Esophagus squamous epithelium (tissue), 5 donors: ENCODE results near the gene SKI. TPM values are rescaled to one million over a fixed set of nuclear protein-coding genes. Genes with fewer than 3 reads are reported as not detected.

ENCODE experiments used
- DNase-seq: peaks from one replicate; lab custom pipeline; 2025; lab: John Stamatoyannopoulos, UW
- H3K27ac ChIP-seq, 4 donors: fragments of 200-600 bp; sonication (generic); one replicate each; pipeline ENCODE4 v1.5.1; 2016 to 2019; ENCODE audit warnings: mild to moderate bottlenecking in 1 of 4
- H3K27me3 ChIP-seq, 4 donors: fragments of 200-600 bp; sonication (generic); 1 replicate in 3 of 4; 2 replicates in 1 of 4; pipeline versions ENCODE4 v1.5.1 to v1.6.0; 2017 to 2021; ENCODE audit warnings: antibody characterized with exemption in 1 of 4
- H3K36me3 ChIP-seq, 3 donors: fragments of 200-600 bp; sonication (generic); one replicate each; pipeline ENCODE4 v1.5.1; 2016 to 2019
- H3K4me1 ChIP-seq, 3 donors: fragments of 200-600 bp; sonication (generic); one replicate each; pipeline ENCODE4 v1.5.1; 2017 to 2019
- H3K4me3 ChIP-seq, 4 donors: fragments of 200-600 bp; sonication (generic); 1 replicate in 3 of 4; 2 replicates in 1 of 4; pipeline ENCODE4 v1.5.1; 2016 to 2019; ENCODE audit warnings: mild to moderate bottlenecking in 2 of 4, moderate library complexity in 1 of 4
- H3K9me3 ChIP-seq, 3 donors: fragments of 200-600 bp; sonication (generic); one replicate each; pipeline ENCODE4 v1.5.1; 2016 to 2019
- CTCF ChIP-seq, 6 experiments: fragments of 450-650 bp in 4 of 6; fragments of 200-600 bp in 2 of 6; sonication (generic) in 2 of 6; IDR thresholded peaks; one replicate each; pipeline ENCODE4 v1.5.1; 2016 to 2019; ENCODE audit warnings: antibody characterized with exemption in 6 of 6, mild to moderate bottlenecking in 4 of 6, moderate library complexity in 4 of 6
- POLR2A ChIP-seq, 4 donors: fragments of 450-650 bp; IDR thresholded peaks; one replicate each; pipeline ENCODE4 v1.6.1; 2017; ENCODE audit warnings: antibody characterized with exemption in 4 of 4, mild to moderate bottlenecking in 4 of 4, moderate library complexity in 3 of 4
- WGBS, 2 donors: methylation state at CpG; one replicate each; pipeline ENCODE4 v1.1.5; 2018; 5-methylcytosine and 5-hydroxymethylcytosine counted together
- intact Hi-C: fragments of 100-400 bp; cut with DNase I; formaldehyde crosslinking; loops from one replicate; pipeline ENCODE4 v1.15.0; 2022
- total RNA-seq, 4 donors: library from RNA; depleted of rRNA; stranded (reverse); fragments of >200 nt; gene quantifications; one replicate each; pipeline ENCODE4 v1.1.0, GENCODE V29; 2016
- donor health status: DM: yes; HTN: yes; CAD: no.

Gene SKI
- total RNA-seq, 4 donors from 2014 or later = 18.2 to 38.8 (median 25.2) TPM

- no peak overlapping the region for H3K4me3 ChIP-seq
- H3K27me3 ChIP-seq = peaks cover 0 to 62% (median 0%) of the 10 kb centered on the region in 4 donors
- intact Hi-C loops = no loop called here
- 68 to 100% methylated on average over 2 to 7 of the region's 41 CpGs for WGBS, 2 donors
- TF ChIP-seq CTCF (IDR thresholded peaks at IDR 0.05) (no peak), POLR2A (IDR thresholded peaks at IDR 0.05) (no peak)
- H3K27ac ChIP-seq = peak overlapping the region in 3 of 4 donors; percentile 68 to 77 (median 74)
- H3K9me3 ChIP-seq = no peaks in the 10 kb centered on the region
- H3K4me1 ChIP-seq = peaks cover 21 to 71% (median 32%) of the 10 kb centered on the region in 3 donors
- DNase-seq = no peak
- H3K36me3 ChIP-seq = no peaks in the 10 kb centered on the region
Measured at GRCh38 chr1:2320760-2321667, 92.9 kb downstream of the SKI start.

GRCh38 chr1:2322065-2322571, 94.0 kb downstream of the SKI start:
- peak overlapping the region in 3 of 4 donors; percentile 7 to 39 (median 23) for H3K4me3 ChIP-seq
- H3K27me3 ChIP-seq = peaks cover 0 to 70% (median 0%) of the 10 kb centered on the region in 4 donors
- TF ChIP-seq CTCF (IDR thresholded peaks at IDR 0.05) (no peak), POLR2A (IDR thresholded peaks at IDR 0.05) (no peak)
- H3K27ac ChIP-seq = peak overlapping the region; percentile 34 to 77 (median 71)
- H3K9me3 ChIP-seq = no peaks in the 10 kb centered on the region
- intact Hi-C loops = no loop called here
- no peaks in the 10 kb centered on the region for H3K36me3 ChIP-seq
- no peak for DNase-seq
- 3% methylated on average over 18 of the region's 30 CpGs; no CpG with 5 or more reads in 1 of the 2 donors for WGBS, 2 donors
- peaks cover 21 to 68% (median 28%) of the 10 kb centered on the region in 3 donors for H3K4me1 ChIP-seq

GRCh38 chr1:2322581-2323211, 94.6 kb downstream of the SKI start:
- Histone ChIP-seq H3K27ac (peak overlapping the region; percentile 34 to 77 (median 71)), H3K36me3 (no peaks in the 10 kb centered on the region), H3K9me3 (no peaks in the 10 kb centered on the region), H3K27me3 (peaks cover 0 to 70% (median 0%) of the 10 kb centered on the region in 4 donors), H3K4me3 (peak overlapping the region in 3 of 4 donors; percentile 7 to 39 (median 23)), H3K4me1 (peaks cover 21 to 65% (median 28%) of the 10 kb centered on the region in 3 donors)
- no peak for DNase-seq
- TF ChIP-seq CTCF (IDR thresholded peaks at IDR 0.05) (no peak), POLR2A (IDR thresholded peaks at IDR 0.05) (no peak)
- intact Hi-C loops = no loop called here
- 38 to 64% methylated on average over 5 to 13 of the region's 41 CpGs for WGBS, 2 donors

GRCh38 chr1:2323451-2323974, 95.4 kb downstream of the SKI start:
- intact Hi-C loops = no loop called here
- no peak for DNase-seq
- peaks cover 21 to 57% (median 28%) of the 10 kb centered on the region in 3 donors for H3K4me1 ChIP-seq
- 80% methylated on average over 1 of the region's 16 CpGs for WGBS, 2 donors
- H3K4me3 ChIP-seq = no peak overlapping the region
- H3K27ac ChIP-seq = no peak overlapping the region
- H3K36me3 ChIP-seq = no peaks in the 10 kb centered on the region
- H3K27me3 ChIP-seq = peaks cover 0 to 73% (median 0%) of the 10 kb centered on the region in 4 donors
- TF ChIP-seq POLR2A (IDR thresholded peaks at IDR 0.05) = no peak
- no peak for TF ChIP-seq CTCF (IDR thresholded peaks at IDR 0.05)
- H3K9me3 ChIP-seq = no peaks in the 10 kb centered on the region
